DMS79 treated with DMSO at 0.1 percent for 48 hours (cell line): ENCODE data around the gene ALG10B.
"Not testable (repeated sequence)": the region's sequence is repeated elsewhere in the genome, so short reads cannot be mapped to it uniquely, and the experiment has no call there.

Source experiments
- DNase-seq: peaks from one replicate; lab custom pipeline; 2025; lab: John Stamatoyannopoulos, UW

The ALG10B gene

GRCh38 chr12:38316391-38317129 is at the start of gene ALG10B:
Gene ALG10B, plus strand, starts transcription at chr12:38316774. Its CDS starts 120 bp downstream, at chr12:38316894.
- DNase-seq: no peak

GRCh38 chr12:38268612-38269011 is 48.0 kb upstream of the ALG10B start:
- no peak for DNase-seq

- DNase-seq: no peak
These were observed 46.7 kb upstream of the ALG10B start for GRCh38 chr12:38269897-38270296.

- no peak for DNase-seq
These were observed 36.8 kb upstream of the ALG10B start for GRCh38 chr12:38279756-38280155.

- no peak for DNase-seq
These were observed 33.7 kb upstream of the ALG10B start for GRCh38 chr12:38282886-38283285.

- DNase-seq: no peak
These were observed 27.2 kb upstream of the ALG10B start for GRCh38 chr12:38289396-38289795.

GRCh38 chr12:38291160-38291559 is 25.4 kb upstream of the ALG10B start:
- no peak for DNase-seq

GRCh38 chr12:38302972-38303371 is 13.6 kb upstream of the ALG10B start:
- DNase-seq: not testable (repeated sequence)

- DNase-seq: not testable (repeated sequence)
These were observed 5.4 kb downstream of the ALG10B start for GRCh38 chr12:38321966-38322365.

- DNase-seq: no peak
These were observed 8.3 kb downstream of the ALG10B start for GRCh38 chr12:38324912-38325311.

- no peak for DNase-seq
These were observed 10.8 kb downstream of the ALG10B start for GRCh38 chr12:38327356-38327755.

GRCh38 chr12:38328306-38328895 is 11.8 kb downstream of the ALG10B start:
- no peak for DNase-seq

- DNase-seq: not testable (repeated sequence)
These were observed 13.8 kb downstream of the ALG10B start for GRCh38 chr12:38330414-38330813.

GRCh38 chr12:38332814-38333213 is 16.2 kb downstream of the ALG10B start:
- no peak for DNase-seq

- no peak for DNase-seq
These were observed 25.9 kb downstream of the ALG10B start for GRCh38 chr12:38342444-38342843.

GRCh38 chr12:38343256-38343655 is 26.7 kb downstream of the ALG10B start:
- DNase-seq: not testable (repeated sequence)

GRCh38 chr12:38343916-38344315 is 27.3 kb downstream of the ALG10B start:
- not testable (repeated sequence) for DNase-seq

GRCh38 chr12:38350342-38351174 is 34.0 kb downstream of the ALG10B start:
- no peak for DNase-seq

- DNase-seq: not testable (repeated sequence)
These were observed 34.6 kb downstream of the ALG10B start for GRCh38 chr12:38351175-38351508.

GRCh38 chr12:38367506-38367905 is 50.9 kb downstream of the ALG10B start:
- DNase-seq: no peak

GRCh38 chr12:38370311-38370710 is 53.7 kb downstream of the ALG10B start:
- no peak for DNase-seq

- DNase-seq: no peak
These were observed 57.2 kb downstream of the ALG10B start for GRCh38 chr12:38373784-38374183.

GRCh38 chr12:38374751-38375150 is 58.2 kb downstream of the ALG10B start:
- no peak for DNase-seq
